NOMO-1 treated with DMSO at 0.1 percent for 48 hours (cell line): ENCODE measurements around the gene SH3BP4.

ENCODE experiments used
- DNase-seq: peaks from one replicate; lab custom pipeline; 2025; ENCODE audit not compliant: unreplicated experiment; lab: John Stamatoyannopoulos, UW

The SH3BP4 gene

GRCh38 chr2:235034265-235035118 lies 82.7 kb downstream of the SH3BP4 start:
- no peak for DNase-seq

GRCh38 chr2:235037604-235038166 lies 85.9 kb downstream of the SH3BP4 start:
- DNase-seq = no peak

- no peak for DNase-seq
Observed at GRCh38 chr2:235041221-235041917, 89.6 kb downstream of the SH3BP4 start.

DNA sequence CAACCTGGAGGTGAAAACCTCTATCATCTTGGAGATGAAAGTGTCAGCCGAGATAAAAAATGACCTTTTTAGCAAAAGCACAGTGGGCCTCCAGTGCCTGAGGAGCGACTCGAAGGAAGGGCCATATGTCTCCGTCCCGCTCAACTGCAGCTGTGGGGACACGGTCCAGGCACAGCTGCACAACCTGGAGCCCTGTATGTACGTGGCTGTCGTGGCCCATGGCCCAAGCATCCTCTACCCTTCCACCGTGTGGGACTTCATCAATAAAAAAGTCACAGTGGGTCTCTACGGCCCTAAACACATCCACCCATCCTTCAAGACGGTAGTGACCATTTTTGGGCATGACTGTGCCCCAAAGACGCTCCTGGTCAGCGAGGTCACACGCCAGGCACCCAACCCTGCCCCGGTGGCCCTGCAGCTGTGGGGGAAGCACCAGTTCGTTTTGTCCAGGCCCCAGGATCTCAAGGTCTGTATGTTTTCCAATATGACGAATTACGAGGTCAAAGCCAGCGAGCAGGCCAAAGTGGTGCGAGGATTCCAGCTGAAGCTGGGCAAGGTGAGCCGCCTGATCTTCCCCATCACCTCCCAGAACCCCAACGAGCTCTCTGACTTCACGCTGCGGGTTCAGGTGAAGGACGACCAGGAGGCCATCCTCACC lies 90.2 kb downstream of the SH3BP4 start:
- no peak for DNase-seq

DNA sequence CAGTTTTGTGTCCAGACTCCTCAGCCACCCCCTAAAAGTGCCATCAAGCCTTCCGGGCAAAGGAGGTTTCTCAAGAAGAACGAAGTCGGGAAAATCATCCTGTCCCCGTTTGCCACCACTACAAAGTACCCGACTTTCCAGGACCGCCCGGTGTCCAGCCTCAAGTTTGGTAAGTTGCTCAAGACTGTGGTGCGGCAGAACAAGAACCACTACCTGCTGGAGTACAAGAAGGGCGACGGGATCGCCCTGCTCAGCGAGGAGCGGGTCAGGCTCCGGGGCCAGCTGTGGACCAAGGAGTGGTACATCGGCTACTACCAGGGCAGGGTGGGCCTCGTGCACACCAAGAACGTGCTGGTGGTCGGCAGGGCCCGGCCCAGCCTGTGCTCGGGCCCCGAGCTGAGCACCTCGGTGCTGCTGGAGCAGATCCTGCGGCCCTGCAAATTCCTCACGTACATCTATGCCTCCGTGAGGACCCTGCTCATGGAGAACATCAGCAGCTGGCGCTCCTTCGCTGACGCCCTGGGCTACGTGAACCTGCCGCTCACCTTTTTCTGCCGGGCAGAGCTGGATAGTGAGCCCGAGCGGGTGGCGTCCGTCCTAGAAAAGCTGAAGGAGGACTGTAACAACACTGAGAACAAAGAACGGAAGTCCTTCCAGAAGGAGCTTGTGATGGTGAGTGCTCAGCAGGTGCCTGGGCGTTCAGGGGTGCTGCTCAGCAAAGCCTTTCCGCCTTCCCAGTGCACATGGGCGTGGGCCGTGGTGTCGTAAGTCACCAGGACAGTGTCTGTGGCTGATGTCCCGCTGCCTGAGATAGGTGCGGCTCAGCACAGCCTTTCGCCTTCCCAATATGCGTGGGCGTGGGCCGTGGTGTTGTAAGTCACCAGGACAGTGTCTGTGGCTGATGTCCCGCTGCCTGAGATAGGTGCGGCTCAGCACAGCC lies 91.0 kb downstream of the SH3BP4 start:
- no peak for DNase-seq

DNA sequence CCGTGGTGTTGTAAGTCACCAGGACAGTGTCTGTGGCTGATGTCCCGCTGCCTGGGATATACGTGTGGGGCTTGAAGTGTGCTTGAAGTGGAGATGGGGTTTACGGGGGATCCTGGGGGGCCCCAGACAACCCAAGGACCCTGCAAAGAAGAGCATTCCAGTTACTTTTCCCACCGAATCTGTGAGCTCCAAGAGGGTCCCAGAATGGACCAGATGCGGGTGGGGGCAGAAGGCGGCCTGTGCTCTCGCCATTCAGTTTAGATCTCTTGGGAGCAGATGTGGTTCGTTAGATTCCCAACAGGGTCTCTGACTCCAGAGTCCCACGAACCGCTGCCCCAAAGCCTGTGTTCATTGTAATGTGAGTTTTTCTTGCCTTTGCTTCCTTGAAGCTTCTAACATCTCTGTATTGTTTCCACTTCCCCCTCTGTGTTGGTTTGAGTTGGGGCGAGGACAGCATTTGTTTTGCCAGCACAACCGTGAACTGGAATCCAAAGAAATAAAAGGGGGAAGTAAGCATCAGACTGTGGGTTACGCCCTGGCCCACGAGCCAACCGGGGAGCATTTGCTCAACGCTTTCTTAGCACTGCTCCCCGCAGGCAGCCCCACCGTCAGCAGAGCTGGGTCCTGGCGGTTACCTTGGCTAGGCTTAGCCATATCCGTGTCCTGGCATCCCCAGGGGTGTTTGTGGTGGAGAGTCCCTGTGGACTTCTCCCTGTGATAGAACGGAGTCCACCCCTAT lies 92.1 kb downstream of the SH3BP4 start:
- DNase-seq = peak; percentile 96

DNA sequence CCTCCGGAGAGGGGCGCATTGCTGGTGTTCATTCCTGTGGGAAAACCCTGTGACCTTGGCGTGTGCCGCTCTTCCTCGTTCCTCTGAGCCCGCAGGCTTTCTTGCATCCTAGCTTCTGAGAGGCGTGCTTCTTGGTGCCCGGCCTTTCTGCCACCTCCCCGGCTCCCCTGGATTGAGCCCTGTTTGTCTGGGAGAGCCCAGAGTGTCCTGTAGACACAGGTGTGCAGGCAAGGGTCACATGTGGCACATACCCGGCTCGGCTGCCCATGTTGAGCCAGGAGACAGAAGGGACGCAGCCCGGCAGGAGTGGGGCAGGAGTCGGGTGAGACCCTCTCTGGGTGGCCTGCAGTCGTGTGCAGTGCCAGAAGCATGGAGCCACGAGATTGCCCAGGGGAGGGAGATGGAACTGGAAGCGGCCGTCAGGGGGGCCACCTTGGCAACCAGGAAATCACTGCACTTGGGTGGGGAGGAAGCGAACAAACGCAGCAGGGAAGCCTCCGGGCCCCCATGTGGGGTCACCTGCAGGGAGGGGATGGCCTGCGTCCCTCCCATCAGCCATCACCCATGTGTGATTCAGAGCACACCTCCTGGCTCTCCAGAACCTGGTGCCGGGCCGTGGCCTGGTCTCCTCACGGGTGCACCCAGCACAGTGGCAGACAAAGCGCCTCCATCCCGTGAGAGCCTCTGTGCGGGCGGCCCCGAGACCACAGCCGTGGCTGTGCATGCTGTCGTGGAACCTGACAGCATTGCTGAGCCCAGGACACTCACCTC lies 92.9 kb downstream of the SH3BP4 start:
- no peak for DNase-seq

GRCh38 chr2:235045336-235045972 lies 93.6 kb downstream of the SH3BP4 start:
- peak; percentile 73 for DNase-seq

GRCh38 chr2:235045973-235046343 lies 94.1 kb downstream of the SH3BP4 start:
- DNase-seq = no peak

DNA sequence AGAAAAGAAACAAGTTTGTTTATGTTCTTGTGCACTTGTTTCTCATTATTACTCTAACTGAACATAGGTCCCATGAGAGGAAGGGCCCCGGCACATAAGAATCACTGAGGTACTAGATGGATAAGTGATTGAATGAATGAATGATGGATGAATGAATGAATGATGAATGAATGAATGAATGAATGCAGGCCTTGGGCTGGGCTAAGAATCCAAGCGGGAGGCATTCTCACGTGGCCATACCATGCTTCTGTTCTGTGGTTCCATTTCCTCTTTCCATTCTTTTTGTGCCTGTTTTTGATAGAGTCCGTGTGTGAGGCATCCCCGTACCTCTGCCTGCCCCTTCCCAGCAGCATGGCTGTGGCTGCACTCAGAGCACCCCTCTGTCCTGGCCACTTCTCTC lies 94.8 kb downstream of the SH3BP4 start:
- no peak for DNase-seq

DNA sequence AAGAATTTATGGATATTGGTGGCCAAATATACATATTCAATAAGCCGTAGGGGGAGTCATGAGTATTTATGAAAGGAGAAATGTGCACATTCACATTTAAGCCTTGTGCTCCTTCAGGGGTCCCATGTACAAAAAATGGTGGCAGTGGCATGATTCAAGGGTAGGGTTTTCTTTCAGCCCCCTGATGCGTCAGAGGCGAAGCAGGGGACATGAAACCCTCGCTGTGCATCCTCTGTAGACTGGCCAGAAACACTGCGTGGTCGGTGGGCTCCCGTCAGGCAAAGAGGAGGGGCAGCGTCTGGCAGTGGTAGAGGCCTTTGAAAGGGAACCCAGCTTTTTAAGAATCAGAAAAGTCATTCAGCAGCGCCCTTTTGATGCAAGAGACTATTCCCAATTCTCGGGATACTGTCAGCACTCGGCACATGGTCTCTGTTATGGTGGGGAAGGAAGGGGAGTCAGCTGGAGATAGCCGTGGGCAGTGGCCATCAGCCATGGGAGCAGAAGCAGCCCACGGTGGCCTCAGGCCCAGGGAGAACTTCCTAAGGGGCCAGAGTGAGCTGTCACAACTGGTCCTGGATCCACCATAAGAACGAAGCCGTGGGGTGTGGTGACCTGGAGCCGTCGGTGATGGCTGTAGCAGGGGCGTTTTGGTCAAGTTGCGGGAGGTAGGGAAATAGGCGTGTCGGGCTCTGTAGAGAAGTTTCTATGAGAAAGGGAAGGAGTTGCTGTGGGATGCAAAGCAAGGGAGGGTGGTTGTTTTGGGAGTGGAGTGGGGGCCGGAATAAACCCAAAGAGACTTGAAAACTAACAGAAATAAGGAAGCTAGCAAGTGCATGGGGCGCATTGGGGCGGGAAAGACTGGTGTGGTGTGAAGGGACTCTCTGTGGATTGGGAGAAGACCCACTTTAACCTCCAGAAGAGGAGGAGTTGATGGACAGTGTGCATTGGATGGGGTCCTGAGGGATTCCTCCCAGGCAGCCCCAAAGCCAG lies 95.6 kb downstream of the SH3BP4 start:
- DNase-seq = no peak

- no peak for DNase-seq
Observed at GRCh38 chr2:235048549-235048948, 96.7 kb downstream of the SH3BP4 start.

DNA sequence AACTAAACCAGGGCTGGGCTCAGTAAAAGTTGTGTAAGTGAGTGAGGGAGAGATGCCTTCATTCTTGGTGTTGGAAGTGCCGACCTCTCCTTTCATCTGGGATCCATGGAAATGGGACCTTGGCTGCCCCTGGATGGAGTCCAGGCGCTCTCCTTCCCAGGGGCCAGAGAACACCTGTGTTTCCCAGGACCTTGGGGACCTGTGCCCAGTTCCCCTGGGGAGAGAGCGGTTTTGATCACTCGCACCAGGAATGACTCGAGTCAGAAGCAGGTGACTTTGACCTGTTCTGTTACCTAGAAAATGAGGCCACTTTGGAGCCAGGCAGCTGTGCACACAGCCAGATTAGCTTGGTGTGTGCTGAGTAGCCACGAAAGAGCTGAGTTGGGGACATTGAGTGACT lies 97.3 kb downstream of the SH3BP4 start:
- no peak for DNase-seq

DNA sequence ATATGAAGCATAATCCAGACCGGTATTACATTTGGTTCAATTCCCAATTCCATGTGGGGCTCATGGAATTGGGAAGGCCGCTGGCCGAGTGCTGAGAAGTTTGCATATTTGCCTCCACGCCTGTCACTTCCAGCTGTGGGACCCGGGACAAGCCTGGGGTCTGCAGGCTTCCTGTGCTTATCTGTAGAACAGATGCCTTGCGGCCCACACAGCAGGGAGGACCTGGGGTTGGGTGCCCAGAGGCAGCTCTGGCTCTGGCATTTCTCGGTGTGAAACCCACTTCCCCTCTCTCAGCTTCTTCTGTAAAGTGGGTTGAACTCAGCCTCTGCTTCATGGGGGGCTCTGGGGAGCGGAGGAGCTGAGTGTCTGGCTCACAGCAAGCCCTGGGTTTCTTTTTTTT lies 97.9 kb downstream of the SH3BP4 start:
- no peak for DNase-seq

DNA sequence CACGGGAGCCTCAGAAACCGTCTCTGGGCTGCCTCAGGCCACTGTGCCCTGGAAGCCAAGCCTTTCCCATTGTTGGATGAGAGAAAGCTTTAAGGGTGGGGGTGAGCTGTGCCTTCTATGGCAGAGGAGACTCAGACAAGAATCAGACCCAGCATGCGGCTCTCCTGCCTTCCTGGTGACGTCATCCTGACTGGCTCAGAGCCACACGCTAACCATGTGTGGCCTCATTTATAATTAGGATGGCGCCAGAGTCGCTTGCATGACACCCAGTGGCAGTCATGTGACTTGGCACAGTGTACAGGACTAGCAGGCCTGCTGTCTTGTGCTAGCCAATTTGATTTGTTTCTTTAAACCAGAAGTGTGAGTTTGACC lies 99.1 kb downstream of the SH3BP4 start:
- DNase-seq = peak; percentile 78

DNA sequence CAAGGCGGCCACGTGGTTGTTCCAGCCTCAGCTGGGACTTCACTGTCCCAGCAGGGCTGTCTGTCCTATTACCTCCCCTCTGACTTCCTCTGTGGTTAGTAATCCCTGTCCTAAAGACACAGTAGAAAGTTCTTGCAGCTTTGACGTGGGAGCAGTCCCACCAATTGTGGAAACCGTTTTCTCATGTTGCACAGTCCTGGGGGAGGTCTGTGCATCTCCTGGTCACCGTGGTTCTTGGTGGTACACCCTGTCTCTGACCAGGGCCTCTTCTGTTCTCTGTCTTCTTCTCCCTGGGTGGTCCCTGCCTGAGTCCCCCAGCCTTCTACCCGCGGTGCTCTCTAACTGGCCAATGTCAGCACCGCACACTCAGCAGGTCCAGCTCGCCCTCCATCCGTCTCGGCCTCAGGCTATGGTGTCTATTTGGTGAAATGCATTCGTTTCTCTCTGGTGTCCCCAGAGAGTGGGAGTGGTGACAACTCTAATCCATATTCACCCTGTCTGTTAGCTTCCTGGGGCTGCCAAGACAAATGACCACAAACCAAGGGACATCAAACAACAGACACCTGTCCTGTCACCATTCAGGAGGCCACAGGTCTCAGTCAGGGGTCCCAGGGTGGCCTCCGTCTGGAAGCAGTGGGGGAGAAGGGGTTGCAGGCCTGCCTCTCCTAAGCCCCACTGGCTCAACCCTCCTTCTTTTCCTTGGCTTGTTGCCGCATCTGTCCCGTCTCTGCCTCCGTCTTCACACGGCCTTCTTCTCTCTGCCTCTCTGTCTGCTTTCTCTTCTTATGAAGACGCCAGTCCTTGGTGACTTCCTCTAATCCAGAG lies 99.8 kb downstream of the SH3BP4 start:
- DNase-seq = no peak
